GM12878 (cell line): Measurements from ENCODE around the gene ZNF576. TPM values are rescaled to one million over a fixed set of nuclear protein-coding genes. Genes with fewer than 3 reads are reported as not detected.

Experiments
- ATAC-seq: fragments of 200-7000 bp; cut with Tn5 transposase; 3 replicates; pipeline ENCODE4 v1.9.1; 2020; ENCODE audit warnings: mild to moderate bottlenecking, moderate library complexity
- BruUV-seq: library from RNA; stranded (reverse); fragments of 400-500 nt; replicated peaks from 2 replicates; lab custom pipeline; 2021; lab: Mats Ljungman, UMichigan
- CTCF ChIA-PET: fragments of 300-600 bp; sonication (Branson Sonifier 250); formaldehyde crosslinking; extraction: SDS; loops from one replicate; lab custom pipeline; 2021; ENCODE audit warnings: inconsistent platforms; lab: Yijun Ruan, JAX
- POLR2A ChIA-PET: fragments of 350-600 bp; formaldehyde crosslinking; extraction: SDS; loops from one replicate; lab custom pipeline; 2021; ENCODE audit warnings: inconsistent platforms; lab: Charles Lee
- RAD21 ChIA-PET: fragments of 300-600 bp; sonication (Branson Sonifier 250); formaldehyde crosslinking; loops from one replicate; lab custom pipeline; 2023; ENCODE audit warnings: antibody characterized with exemption; ENCODE audit not compliant: unreplicated experiment; lab: Charles Lee
- SMC1A ChIA-PET: fragments of 300-600 bp; sonication (Branson Sonifier 250); formaldehyde crosslinking; loops from one replicate; lab custom pipeline; 2023; ENCODE audit not compliant: unreplicated experiment, uncharacterized antibody; lab: Charles Lee
- DNase-seq: peaks from one replicate; pipeline ENCODE4 v3.0.0-alpha.2; 2011; ENCODE audit warnings: low read depth, low spot score
- FAIRE-seq: peaks from 3 replicates; lab custom pipeline; 2011; peaks lifted over from hg19 to GRCh38; lab: Jason Lieb, UNC
- H2AFZ ChIP-seq: 2 replicates; pipeline ENCODE4 v1.6.0; 2011; ENCODE audit warnings: low read depth, low read length, control low read depth; ENCODE audit not compliant: control insufficient read depth
- H3K27ac ChIP-seq: 2 replicates; pipeline ENCODE4 v1.5.1; 2011; ENCODE audit warnings: control low read depth; ENCODE audit not compliant: control insufficient read depth, insufficient read depth
- H3K27me3 ChIP-seq, 2 experiments: replicated peaks in 1 of 2; 2 replicates each; pipeline versions ENCODE4 v1.6.0 to v1.6.1; 2011; ENCODE audit warnings: low read length in 1 of 2; ENCODE audit not compliant: control insufficient read depth in 2 of 2, insufficient read depth in 2 of 2
- H3K36me3 ChIP-seq, 2 experiments: 2 replicates each; pipeline ENCODE4 v1.5.1; 2011; ENCODE audit warnings: low read length in 1 of 2; ENCODE audit not compliant: control insufficient read depth in 2 of 2, insufficient read depth in 2 of 2
- H3K4me1 ChIP-seq: 2 replicates; pipeline ENCODE4 v1.6.1; 2011; ENCODE audit warnings: mild to moderate bottlenecking, low read length, moderate library complexity, mixed read lengths; ENCODE audit not compliant: control insufficient read depth, insufficient read depth
- H3K4me2 ChIP-seq: 2 replicates; pipeline ENCODE4 v1.6.0; 2011; ENCODE audit warnings: control low read depth; ENCODE audit not compliant: control insufficient read depth, insufficient read depth
- H3K4me3 ChIP-seq: fragments of 200-600 bp; sonication (generic); 2 replicates; pipeline ENCODE4 v1.5.1; 2016
- H3K79me2 ChIP-seq: 2 replicates; pipeline ENCODE4 v1.6.0; 2011; ENCODE audit warnings: low read length; ENCODE audit not compliant: control insufficient read depth, insufficient read depth
- H3K9ac ChIP-seq: 2 replicates; pipeline ENCODE4 v1.8.0; 2011; ENCODE audit warnings: low read length, control low read depth, mixed read lengths; ENCODE audit not compliant: control insufficient read depth, insufficient read depth
- H3K9me3 ChIP-seq: replicated peaks from 3 replicates; pipeline ENCODE4 v1.5.1; 2011; ENCODE audit warnings: mild to moderate bottlenecking, low read length; ENCODE audit not compliant: control insufficient read depth, insufficient read depth
- H4K20me1 ChIP-seq: 2 replicates; pipeline ENCODE4 v1.6.0; 2011; ENCODE audit not compliant: control insufficient read depth, insufficient read depth
- BHLHE40 ChIP-seq, 2 experiments: fragments of 450-650 bp in 1 of 2; IDR thresholded peaks; 2 replicates each; pipeline ENCODE4 v1.6.1; 2011 to 2017; ENCODE audit warnings: low read depth in 2 of 2, borderline replicate concordance in 1 of 2, improper control_type of control experiment in 1 of 2, low read length in 1 of 2, mild to moderate bottlenecking in 1 of 2
- CEBPB ChIP-seq, 2 experiments: fragments of 150-350 bp in 1 of 2; IDR thresholded peaks; 2 replicates each; pipeline ENCODE4 v1.6.1; 2012 to 2014; ENCODE audit warnings: low read depth in 2 of 2, low read length in 2 of 2, borderline replicate concordance in 1 of 2, inconsistent platforms in 1 of 2
- CHD1 ChIP-seq: IDR thresholded peaks from 2 replicates; pipeline ENCODE4 v1.6.1; 2012; ENCODE audit warnings: low read depth, low read length, improper control_type of control experiment
- EGR1 ChIP-seq, 2 experiments: IDR thresholded peaks; 1 replicate in 1 of 2; 2 replicates in 1 of 2; pipeline ENCODE4 v1.6.1; 2011 to 2012; ENCODE audit warnings: low read depth in 2 of 2, low read length in 2 of 2, borderline replicate concordance in 1 of 2, mild to moderate bottlenecking in 1 of 2, moderate library complexity in 1 of 2
- FOS ChIP-seq: IDR thresholded peaks from 3 replicates; pipeline ENCODE4 v1.6.1; 2011; ENCODE audit warnings: borderline replicate concordance; ENCODE audit not compliant: insufficient read length; ENCODE audit errors: extremely low read depth
- HSF1 ChIP-seq: fragments of 150-350 bp; IDR thresholded peaks from 2 replicates; pipeline ENCODE4 v1.6.1; 2014; ENCODE audit warnings: mild to moderate bottlenecking, low read depth, low read length
- MEF2B ChIP-seq: fragments of 450-650 bp; IDR thresholded peaks from 2 replicates; pipeline ENCODE4 v1.6.1; 2018; ENCODE audit warnings: mild to moderate bottlenecking, moderate library complexity; ENCODE audit not compliant: partially characterized antibody, poor library complexity, severe bottlenecking
- TCF3 ChIP-seq: IDR thresholded peaks from 2 replicates; pipeline ENCODE4 v1.6.1; 2012; ENCODE audit warnings: low read depth, mild to moderate bottlenecking, low read length, borderline replicate concordance; ENCODE audit not compliant: insufficient read depth
- USF1 ChIP-seq: IDR thresholded peaks from 2 replicates; pipeline ENCODE4 v1.6.1; 2011; ENCODE audit warnings: borderline replicate concordance, low read depth, mild to moderate bottlenecking, moderate library complexity, mixed read lengths, low read length; ENCODE audit not compliant: insufficient read depth; ENCODE audit errors: extremely low read length
- ZNF217 ChIP-seq: fragments of 450-650 bp; IDR thresholded peaks from 2 replicates; pipeline ENCODE4 v1.6.1; 2017; ENCODE audit warnings: antibody characterized with exemption, mild to moderate bottlenecking
- ZNF274 ChIP-seq: IDR thresholded peaks from one replicate; pipeline ENCODE4 v1.8.0; 2011; ENCODE audit not compliant: insufficient read length, insufficient read depth
- WGBS: methylation state at CpG from one replicate; pipeline ENCODE4 v1.1.6; 2016; ENCODE audit warnings: low lambda C conversion rate; ENCODE audit not compliant: insufficient replicate concordance, insufficient coverage; ENCODE audit errors: missing lambda C conversion rate; 5-methylcytosine and 5-hydroxymethylcytosine counted together
- in situ Hi-C: fragments of 300-500 bp; cut with MboI; formaldehyde crosslinking; loops from 9 replicates; pipeline ENCODE4 v1.14.3; 2018; ENCODE audit warnings: mixed read lengths
- intact Hi-C: fragments of 100-400 bp; cut with micrococcal nuclease; formaldehyde crosslinking; loops from one replicate; pipeline ENCODE4 v1.14.2; 2022; ENCODE audit not compliant: unreplicated experiment
- polyA plus RNA-seq, 11 experiments: library from polyadenylated mRNA; depleted of rRNA in 4 of 11; unstranded in 6 of 11; stranded (reverse) in 5 of 11; fragments of >200 nt; fragmentation: Nextera tagmentation in 4 of 11; fragmentation: Illumina TruSeq in 1 of 11; extraction: Ambion mirVana in 4 of 11; extraction: Trizol in 1 of 11; gene quantifications; 1 replicate in 1 of 11; 2 replicates in 10 of 11; pipeline versions ENCODE4 v1.2.1 to v1.2.3, GENCODE V29; 2011 to 2016; ENCODE audit warnings: inconsistent platforms in 2 of 11, missing spikeins in 2 of 11, low read depth in 1 of 11
- total RNA-seq, 4 experiments: library from RNA; depleted of rRNA in 3 of 4; stranded (reverse); fragments of >200 nt in 3 of 4; fragmentation: Illumina TruSeq in 1 of 4; extraction: Trizol in 1 of 4; gene quantifications; 2 replicates each; pipeline versions ENCODE4 v1.2.1 to v1.2.3, GENCODE V29; 2013 to 2021
- TF ChIP-seq, protein P1 (sequence below): IDR thresholded peaks from 2 replicates; pipeline ENCODE4 v1.6.1; 2012; ENCODE audit warnings: low read depth, low read length, improper control_type of control experiment

The ZNF576 gene
- total and polyA plus RNA-seq, 10 of the 15 experiments (the other 5 are each of a cell fraction or from before 2014, with no cell fraction given) = 7.4 to 29.8 (median 14.3) TPM

- H3K9me3 ChIP-seq = no peaks in the 10 kb centered on the region; the same call in 1 of the 3 replicates
- FAIRE-seq = no peak
- TF ChIP-seq TCF3 = no peak
- TF ChIP-seq USF1 = no peak
- no peak for TF ChIP-seq HSF1
- no peak for TF ChIP-seq FOS
- TF ChIP-seq, protein P1, sequence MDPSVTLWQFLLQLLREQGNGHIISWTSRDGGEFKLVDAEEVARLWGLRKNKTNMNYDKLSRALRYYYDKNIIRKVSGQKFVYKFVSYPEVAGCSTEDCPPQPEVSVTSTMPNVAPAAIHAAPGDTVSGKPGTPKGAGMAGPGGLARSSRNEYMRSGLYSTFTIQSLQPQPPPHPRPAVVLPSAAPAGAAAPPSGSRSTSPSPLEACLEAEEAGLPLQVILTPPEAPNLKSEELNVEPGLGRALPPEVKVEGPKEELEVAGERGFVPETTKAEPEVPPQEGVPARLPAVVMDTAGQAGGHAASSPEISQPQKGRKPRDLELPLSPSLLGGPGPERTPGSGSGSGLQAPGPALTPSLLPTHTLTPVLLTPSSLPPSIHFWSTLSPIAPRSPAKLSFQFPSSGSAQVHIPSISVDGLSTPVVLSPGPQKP = no peak
- TF ChIP-seq MEF2B = no peak
- no peak for TF ChIP-seq ZNF217
- no peak for TF ChIP-seq BHLHE40 (IDR thresholded peaks at IDR 0.05; ENCODE audit: borderline replicate concordance in 1 of 2, low read depth in 2 of 2, low read length in 1 of 2)
- no peak for TF ChIP-seq ZNF274
- TF ChIP-seq EGR1 (IDR thresholded peaks at IDR 0.05; ENCODE audit: borderline replicate concordance in 1 of 2, low read depth in 2 of 2, low read length in 2 of 2) = no peak
- TF ChIP-seq CEBPB (IDR thresholded peaks at IDR 0.05; ENCODE audit: borderline replicate concordance in 1 of 2, low read depth in 2 of 2, low read length in 2 of 2) = no peak
- no peak for TF ChIP-seq CHD1
- RAD21 ChIA-PET = no interaction called here
- no peak overlapping the region for H3K27ac ChIP-seq
- no peaks in the 10 kb centered on the region for H3K36me3 ChIP-seq
- peaks cover 5% of the 10 kb centered on the region for H3K4me1 ChIP-seq
- H3K27me3 ChIP-seq = peaks cover 9 to 16% of the 10 kb centered on the region in 2 experiments
- no peaks in the 10 kb centered on the region for H4K20me1 ChIP-seq
- WGBS = 15% methylated on average over 4 of the region's 4 CpGs
- no peak for DNase-seq
- CTCF ChIA-PET = interaction anchor here (0.6 kb wide), 2 partner anchors 8 to 16 kb away, joined by 3 read pairs; no protein-coding TSS in a partner anchor
- POLR2A ChIA-PET = no interaction called here
- no peak overlapping the region for H3K4me3 ChIP-seq
- SMC1A ChIA-PET = interaction anchor here (1.5 kb wide), 1 partner anchor 87 kb away, joined by 3 read pairs; no protein-coding TSS in a partner anchor
- intact Hi-C loops = no loop called here
- no peak overlapping the region for H3K9ac ChIP-seq
- BruUV-seq = no TSS peak
- ATAC-seq = no peak
- no peaks in the 10 kb centered on the region for H3K79me2 ChIP-seq
- no peak overlapping the region for H3K4me2 ChIP-seq
- H2AFZ ChIP-seq = no peak overlapping the region
- in situ Hi-C loops = no loop called here
Measured at GRCh38 chr19:43642531-43642930, 46.1 kb downstream of the ZNF576 start.
